Epithelial cell of esophagus (primary cell): ENCODE data around the gene DOCK9.

ENCODE experiments used
- DNase-seq: peaks from one replicate; pipeline ENCODE4 v3.0.0; 2010; ENCODE audit warnings: low read depth
- H3K4me3 ChIP-seq: 2 replicates; pipeline ENCODE4 v1.5.1; 2011; ENCODE audit warnings: mild to moderate bottlenecking, low read length, control low read depth
- CTCF ChIP-seq: IDR thresholded peaks from 2 replicates; pipeline ENCODE4 v1.5.1; 2011; ENCODE audit warnings: low read depth, mild to moderate bottlenecking, low read length, control low read depth, inconsistent platforms; ENCODE audit not compliant: insufficient read depth; ENCODE audit errors: missing control alignments

The DOCK9 gene

GRCh38 chr13:98934243-98934642 is 43.6 kb downstream of the DOCK9 start:
- DNase-seq = no peak
- no peak for TF ChIP-seq CTCF
- H3K4me3 ChIP-seq = no peak overlapping the region

GRCh38 chr13:98930151-98930591 is 47.7 kb downstream of the DOCK9 start:
- no peak for DNase-seq
- no peak for TF ChIP-seq CTCF
- no peak overlapping the region for H3K4me3 ChIP-seq

GRCh38 chr13:98927951-98928927 is 49.6 kb downstream of the DOCK9 start:
- TF ChIP-seq CTCF = no peak
- no peak overlapping the region for H3K4me3 ChIP-seq
- no peak for DNase-seq

GRCh38 chr13:98925949-98926348 is 51.9 kb downstream of the DOCK9 start:
- no peak for DNase-seq
- no peak for TF ChIP-seq CTCF
- H3K4me3 ChIP-seq = no peak overlapping the region

- no peak overlapping the region for H3K4me3 ChIP-seq
- DNase-seq = no peak
- TF ChIP-seq CTCF = no peak
These were observed 54.0 kb downstream of the DOCK9 start for GRCh38 chr13:98923641-98924397.

GRCh38 chr13:98922306-98922705 is 55.6 kb downstream of the DOCK9 start:
- no peak for DNase-seq
- H3K4me3 ChIP-seq = no peak overlapping the region
- TF ChIP-seq CTCF = no peak
